B cell (primary cell): ENCODE results near the gene STRBP. TPM values are rescaled to one million over a fixed set of nuclear protein-coding genes. Genes with fewer than 3 reads are reported as not detected.

Source experiments
- ATAC-seq: fragments of 200-7000 bp; cut with Tn5 transposase; one replicate; pipeline ENCODE4 v1.10.0; 2021; ENCODE audit warnings: low read depth, mild to moderate bottlenecking, moderate number of reproducible peaks, moderate library complexity
- CTCF ChIA-PET: fragments of 350-600 bp; sonication (Branson Sonifier 250); formaldehyde crosslinking; loops from one replicate; lab custom pipeline; 2021; ENCODE audit warnings: antibody characterized with exemption, inconsistent platforms; lab: Charles Lee
- POLR2A ChIA-PET: fragments of 350-600 bp; sonication (Branson Sonifier 250); formaldehyde crosslinking; loops from one replicate; lab custom pipeline; 2021; ENCODE audit warnings: antibody characterized with exemption; lab: Charles Lee
- DNase-seq: peaks from one replicate; pipeline ENCODE4 v3.0.0; 2013
- H2AFZ ChIP-seq: 2 replicates; pipeline ENCODE4 v1.6.1; 2012; ENCODE audit warnings: mild to moderate bottlenecking, low read depth, low read length; ENCODE audit not compliant: insufficient read depth, poor library complexity, severe bottlenecking
- H3K27ac ChIP-seq, 2 donors: 1 replicate in 1 of 2; 2 replicates in 1 of 2; pipeline ENCODE4 v1.5.1; 2012 to 2013; ENCODE audit warnings: low read length in 2 of 2, mild to moderate bottlenecking in 2 of 2, moderate library complexity in 1 of 2
- H3K27me3 ChIP-seq, 4 experiments: fragments of 200-600 bp in 1 of 4; sonication (generic) in 1 of 4; replicated peaks in 1 of 4; 1 replicate in 2 of 4; 2 replicates in 2 of 4; pipeline versions ENCODE4 v1.6.1 to v1.7.0; 2013 to 2016; ENCODE audit warnings: low read length in 3 of 4, mild to moderate bottlenecking in 2 of 4, mixed read lengths in 1 of 4, moderate library complexity in 1 of 4; ENCODE audit not compliant: insufficient read depth in 4 of 4, control insufficient read depth in 3 of 4; ENCODE audit errors: control extremely low read depth in 1 of 4
- H3K36me3 ChIP-seq, 2 experiments: replicated peaks in 1 of 2; 1 replicate in 1 of 2; 2 replicates in 1 of 2; pipeline versions ENCODE4 v1.6.1 to v1.7.1; 2013; ENCODE audit warnings: low read length in 1 of 2; ENCODE audit not compliant: insufficient read depth in 2 of 2, control insufficient read depth in 1 of 2; ENCODE audit errors: control extremely low read depth in 1 of 2, extremely low read depth in 1 of 2
- H3K4me1 ChIP-seq, 2 donors: fragments of 200-600 bp in 1 of 2; sonication (generic) in 1 of 2; 1 replicate in 1 of 2; 2 replicates in 1 of 2; pipeline versions ENCODE4 v1.5.1 to v1.6.1; 2013 to 2017; ENCODE audit warnings: low read length in 2 of 2; ENCODE audit not compliant: control insufficient read depth in 2 of 2, insufficient read depth in 2 of 2
- H3K4me2 ChIP-seq: replicated peaks from 2 replicates; pipeline ENCODE3; 2012; ENCODE audit warnings: mild to moderate bottlenecking, low read depth, low read length; ENCODE audit not compliant: poor library complexity, severe bottlenecking
- H3K4me3 ChIP-seq, 5 experiments: fragments of 200-600 bp in 1 of 5; sonication (generic) in 1 of 5; 1 replicate in 3 of 5; 2 replicates in 2 of 5; pipeline versions ENCODE4 v1.5.1 to v1.7.0; 2011 to 2016; ENCODE audit warnings: low read length in 4 of 5, mild to moderate bottlenecking in 4 of 5, low read depth in 2 of 5, control low read depth in 1 of 5, moderate library complexity in 1 of 5; ENCODE audit not compliant: insufficient read depth in 1 of 5; ENCODE audit errors: control extremely low read depth in 1 of 5, extremely low read depth in 1 of 5
- H3K79me2 ChIP-seq: fragments of 200-600 bp; sonication (generic); one replicate; pipeline ENCODE4 v1.6.0; 2016; ENCODE audit warnings: low read length; ENCODE audit not compliant: control insufficient read depth, insufficient read depth
- H3K9ac ChIP-seq: fragments of 200-600 bp; sonication (generic); 2 replicates; pipeline ENCODE4 v1.6.1; 2017; ENCODE audit warnings: mild to moderate bottlenecking, low read length, moderate library complexity
- H3K9me3 ChIP-seq, 3 donors: one replicate each; pipeline versions ENCODE4 v1.6.1 to v1.7.1; 2013; ENCODE audit warnings: low read length in 2 of 3; ENCODE audit not compliant: control insufficient read depth in 2 of 3, insufficient read depth in 1 of 3; ENCODE audit errors: control extremely low read depth in 1 of 3
- H4K20me1 ChIP-seq: 2 replicates; pipeline ENCODE4 v1.6.0; 2012; ENCODE audit warnings: mild to moderate bottlenecking, low read length; ENCODE audit not compliant: insufficient read depth, control insufficient read depth, poor library complexity, severe bottlenecking
- H3K27ac Mint-ChIP-seq: one replicate; pipeline ENCODE4 v1.8.0; 2021; ENCODE audit warnings: mixed read lengths
- H3K27me3 Mint-ChIP-seq: one replicate; pipeline ENCODE4 v1.8.0; 2021; ENCODE audit warnings: mixed read lengths
- H3K4me1 Mint-ChIP-seq: one replicate; pipeline ENCODE4 v1.8.0; 2021; ENCODE audit warnings: mixed read lengths
- H3K4me3 Mint-ChIP-seq: one replicate; pipeline ENCODE4 v1.8.0; 2021; ENCODE audit warnings: mixed read lengths
- H3K9me3 Mint-ChIP-seq: one replicate; pipeline ENCODE4 v1.8.0; 2022; ENCODE audit warnings: mixed read lengths; ENCODE audit not compliant: insufficient read depth
- CTCF ChIP-seq: fragments of 200-600 bp; IDR thresholded peaks from one replicate; pipeline ENCODE4 v1.8.0; 2022; ENCODE audit warnings: antibody characterized with exemption, mild to moderate bottlenecking
- EZH2 ChIP-seq: IDR thresholded peaks from 2 replicates; pipeline ENCODE4 v1.6.1; 2012; ENCODE audit warnings: borderline replicate concordance, low read depth, mild to moderate bottlenecking, moderate library complexity, low read length; ENCODE audit not compliant: insufficient read depth, poor library complexity, severe bottlenecking
- WGBS: methylation state at CpG from one replicate; pipeline ENCODE4 v1.1.5; 2013; ENCODE audit warnings: missing lambda C conversion rate; ENCODE audit not compliant: insufficient coverage; 5-methylcytosine and 5-hydroxymethylcytosine counted together
- intact Hi-C: fragments of 100-400 bp; cut with micrococcal nuclease; formaldehyde crosslinking; loops from one replicate; pipeline ENCODE4 v1.10.0; 2022
- polyA plus RNA-seq: library from polyadenylated mRNA; depleted of rRNA; stranded (reverse); fragments of >200 nt; gene quantifications from 2 replicates; pipeline ENCODE4 v1.2.3, GENCODE V29; 2012
- total RNA-seq, 2 donors: library from RNA; stranded (reverse); fragments of 120-200 nt in 1 of 2; gene quantifications; 1 replicate in 1 of 2; 2 replicates in 1 of 2; pipeline versions ENCODE4 v1.2.3 to v1.2.4, GENCODE V29; 2013 to 2022

Gene STRBP
- total and polyA plus RNA-seq, 2 donors (not counting 1 experiment from before 2014, with no cell fraction given) = 39.1 to 189 TPM

- WGBS = 54% methylated on average over 7 of the region's 8 CpGs
- Histone ChIP-seq H3K27me3 (no peaks in the 10 kb centered on the region), H3K79me2 (no peaks in the 10 kb centered on the region), H2AFZ (no peak overlapping the region), H3K9me3 (no peaks in the 10 kb centered on the region), H4K20me1 (no peaks in the 10 kb centered on the region), H3K4me1 (peaks cover 0 to 9% of the 10 kb centered on the region in 2 donors), H3K4me2 (no peak overlapping the region), H3K27ac (peak overlapping the region; percentile 11 to 67), H3K4me3 (no peak overlapping the region), H3K36me3 (peaks cover 1 to 96% of the 10 kb centered on the region in 2 experiments), H3K9ac (no peak overlapping the region)
- ChIA-PET CTCF (interaction anchor here (1.0 to 2.6 kb wide), 2 partner anchors 9 to 238 kb away, joined by 3 to 9 read pairs; no protein-coding TSS in a partner anchor), POLR2A (no interaction called here)
- H3K27me3 Mint-ChIP-seq = no peaks in the 10 kb centered on the region
- H3K9me3 Mint-ChIP-seq = no peaks in the 10 kb centered on the region
- peak overlapping the region; percentile 85 for H3K27ac Mint-ChIP-seq
- H3K4me3 Mint-ChIP-seq = no peak overlapping the region
- peak; percentile 14 for ATAC-seq
- DNase-seq = no peak
- peaks cover 7% of the 10 kb centered on the region for H3K4me1 Mint-ChIP-seq
- TF ChIP-seq CTCF (no peak), EZH2 (no peak)
- intact Hi-C loops = no loop called here
These were observed 156.9 kb downstream of the STRBP start for GRCh38 chr9:123111427-123112014.

- Histone ChIP-seq H3K27ac (no peak overlapping the region), H3K4me1 (peaks cover 0 to 9% of the 10 kb centered on the region in 2 donors), H3K4me2 (no peak overlapping the region), H3K9ac (no peak overlapping the region), H3K79me2 (no peaks in the 10 kb centered on the region), H3K27me3 (no peaks in the 10 kb centered on the region), H3K9me3 (no peaks in the 10 kb centered on the region), H4K20me1 (no peaks in the 10 kb centered on the region), H2AFZ (no peak overlapping the region), H3K4me3 (no peak overlapping the region), H3K36me3 (peaks cover 3 to 86% of the 10 kb centered on the region in 2 experiments)
- H3K27ac Mint-ChIP-seq = peak overlapping the region; percentile 56
- intact Hi-C loops = no loop called here
- CTCF ChIA-PET = no interaction called here
- peaks cover 7% of the 10 kb centered on the region for H3K4me1 Mint-ChIP-seq
- TF ChIP-seq CTCF (no peak), EZH2 (no peak)
- POLR2A ChIA-PET = no interaction called here
- no peak for ATAC-seq
- H3K4me3 Mint-ChIP-seq = no peak overlapping the region
- H3K9me3 Mint-ChIP-seq = no peaks in the 10 kb centered on the region
- DNase-seq = no peak
- H3K27me3 Mint-ChIP-seq = no peaks in the 10 kb centered on the region
- WGBS = 95% methylated on average over 12 of the region's 15 CpGs
These were observed 158.7 kb downstream of the STRBP start for GRCh38 chr9:123109540-123110279.
